ENCODE measurements around the gene OLIG1.

DNA sequence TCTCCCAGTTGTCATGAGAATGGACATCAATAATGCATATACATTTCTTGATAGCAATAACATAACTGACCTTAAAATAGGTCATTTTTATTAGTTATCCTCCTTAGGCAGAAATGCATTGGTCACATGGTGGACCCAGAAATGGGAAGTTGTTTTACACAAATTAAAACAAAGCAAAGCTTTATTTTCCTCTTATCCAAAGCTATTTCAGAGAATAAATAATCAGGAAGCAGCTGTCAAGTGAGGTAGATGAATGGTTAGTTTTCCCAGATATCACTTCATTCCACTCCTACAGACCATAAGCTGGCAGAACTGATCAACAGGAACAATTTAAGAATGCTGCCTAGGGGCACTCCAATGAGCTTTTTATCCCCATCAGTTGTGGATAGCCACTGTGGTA is 16.0 kb upstream of the OLIG1 start:
- TF ChIP-seq GATA2 (IDR thresholded peaks at IDR 0.05; ENCODE audit: low read depth, low read length) (no peak), GATA3 (IDR thresholded peaks at IDR 0.05; ENCODE audit: low read depth, low read length) (no peak)

Data from SH-SY5Y (cell line).